Mononuclear cell (primary cell): ENCODE results near the gene RAB15. TPM values are rescaled to one million over a fixed set of nuclear protein-coding genes. Genes with fewer than 3 reads are reported as not detected.
A peak's percentile ranks its signal among the peaks of the same experiment; 100 is the strongest.

ENCODE experiments used
- H3K27me3 ChIP-seq: 2 replicates; pipeline ENCODE4 v1.6.0; 2011; ENCODE audit warnings: low read length, control low read depth; ENCODE audit not compliant: insufficient read depth
- H3K4me1 ChIP-seq: 2 replicates; pipeline ENCODE4 v1.5.1; 2011; ENCODE audit warnings: mild to moderate bottlenecking, low read length, control low read depth; ENCODE audit not compliant: insufficient read depth
- H3K4me3 ChIP-seq: 2 replicates; pipeline ENCODE4 v1.5.1; 2011; ENCODE audit warnings: mild to moderate bottlenecking, low read length, moderate library complexity
- H3K9me3 ChIP-seq: 2 replicates; pipeline ENCODE4 v1.5.1; 2011; ENCODE audit warnings: low read depth, mild to moderate bottlenecking, control low read depth, low read length
- total RNA-seq: library from RNA; depleted of rRNA; stranded (reverse); fragments of >200 nt; gene quantifications from one replicate; pipeline ENCODE4 v1.2.3, GENCODE V29; 2012

RAB15 gene
- total RNA-seq, 1 donor, result 2.9 TPM

DNA sequence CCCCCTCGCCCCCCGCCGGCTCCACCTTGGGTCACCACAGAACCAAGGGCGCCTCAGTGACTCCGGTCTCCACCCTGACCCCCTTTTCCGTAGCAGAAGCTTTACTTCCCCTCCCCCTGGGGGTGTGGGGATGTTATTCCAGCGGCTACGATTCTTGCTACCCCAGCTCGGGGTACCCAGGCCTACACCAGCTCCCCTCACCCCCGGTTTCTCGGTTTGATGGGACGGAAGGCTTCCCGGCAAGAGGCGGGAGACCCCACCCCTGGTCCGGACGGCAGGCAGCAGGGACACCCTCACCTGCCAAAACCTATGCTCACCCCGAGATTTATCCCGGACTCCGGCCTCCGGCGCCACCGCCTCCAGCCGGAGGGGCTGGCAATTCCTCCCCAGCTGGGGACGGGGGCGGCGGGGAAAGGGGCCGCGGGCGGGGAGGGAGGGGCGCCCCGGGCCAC is 619 bp downstream of the RAB15 start:
- H3K27me3 ChIP-seq, result peaks cover 23% of the 10 kb centered on the region
- H3K4me3 ChIP-seq, result peak overlapping the region; percentile 40
- peaks cover 14% of the 10 kb centered on the region for H3K4me1 ChIP-seq
- no peaks in the 10 kb centered on the region for H3K9me3 ChIP-seq

DNA sequence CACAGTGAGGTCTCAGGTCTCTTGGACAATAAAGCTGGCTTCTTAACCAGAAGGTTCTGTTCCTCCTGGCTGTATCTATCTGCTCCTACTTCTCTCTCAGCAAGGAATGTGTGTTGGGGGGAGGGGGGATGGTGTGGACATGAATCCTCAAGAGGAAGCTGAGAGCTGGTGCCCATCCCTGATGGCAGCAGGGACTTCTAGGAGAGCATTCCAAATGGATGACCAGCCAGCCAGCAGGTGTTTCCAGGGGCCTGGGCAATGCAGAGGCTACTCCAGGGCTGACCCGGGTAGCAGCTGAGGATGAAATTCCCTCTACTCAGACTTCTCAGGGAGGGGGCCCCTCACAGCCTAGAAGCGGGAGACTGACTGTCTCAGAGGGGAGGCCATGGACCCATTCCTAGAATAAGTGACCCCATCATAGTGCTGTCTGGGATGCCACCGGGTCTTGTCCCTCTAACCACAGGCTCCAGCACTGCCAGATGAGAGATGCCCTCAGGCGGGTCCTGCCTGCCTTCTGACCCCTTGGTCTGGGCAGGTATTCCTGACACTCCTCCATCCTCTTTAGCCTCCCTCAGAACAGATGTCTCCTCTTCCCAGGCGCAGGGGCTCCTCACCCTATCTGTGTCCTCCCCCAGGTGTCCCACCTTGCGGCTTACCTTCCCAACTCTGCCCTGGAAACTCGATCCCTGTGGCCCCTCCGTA is 1.2 kb downstream of the RAB15 start:
- Histone ChIP-seq H3K4me3 (no peak overlapping the region), H3K9me3 (no peaks in the 10 kb centered on the region), H3K27me3 (peaks cover 23% of the 10 kb centered on the region), H3K4me1 (peaks cover 14% of the 10 kb centered on the region)

- Histone ChIP-seq H3K27me3 (peaks cover 23% of the 10 kb centered on the region), H3K4me1 (peaks cover 14% of the 10 kb centered on the region), H3K4me3 (no peak overlapping the region), H3K9me3 (no peaks in the 10 kb centered on the region)
Measured at GRCh38 chr14:64970041-64970440, 2.1 kb downstream of the RAB15 start.

DNA sequence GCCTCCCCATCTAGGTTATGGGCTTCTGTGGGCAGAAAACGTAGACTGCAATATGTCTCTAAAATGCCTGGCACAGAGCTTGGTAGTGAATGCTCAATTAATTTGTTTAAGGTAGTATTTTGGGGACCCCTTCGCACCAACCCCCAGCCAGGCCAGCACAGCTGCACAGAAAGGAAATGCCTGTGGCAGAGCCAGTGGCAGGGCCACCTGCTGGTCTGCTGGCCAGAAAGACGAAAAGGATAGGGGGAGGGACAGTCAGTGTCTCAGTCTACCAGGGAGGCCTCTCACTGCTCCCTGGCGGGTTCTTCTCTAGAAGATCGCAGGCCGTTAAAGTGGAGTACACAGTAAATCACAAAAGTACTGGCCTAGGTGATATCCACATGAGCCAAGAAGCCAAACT is 3.5 kb downstream of the RAB15 start:
- peaks cover 14% of the 10 kb centered on the region for H3K4me1 ChIP-seq

DNA sequence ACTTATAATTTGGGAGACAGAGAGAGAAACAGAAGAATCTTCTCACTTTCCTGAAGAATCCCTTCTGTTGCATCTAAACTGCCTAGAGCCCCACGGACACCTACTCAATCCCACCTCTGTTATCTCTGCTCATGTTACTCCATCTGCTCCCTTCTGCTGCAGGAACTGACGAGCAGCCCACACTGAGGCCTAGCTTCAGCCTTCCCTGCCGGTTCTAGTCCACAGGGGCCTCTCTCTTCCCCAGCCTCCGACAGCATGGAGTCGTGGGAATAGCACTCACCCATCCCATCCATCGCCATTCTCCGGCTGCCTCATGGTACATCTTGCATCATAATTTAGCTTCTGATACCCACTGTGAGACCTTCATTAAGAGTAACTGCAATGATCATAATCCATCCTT is 4.0 kb downstream of the RAB15 start:
- peaks cover 14% of the 10 kb centered on the region for H3K4me1 ChIP-seq
- H3K9me3 ChIP-seq, result no peaks in the 10 kb centered on the region
- peaks cover 23% of the 10 kb centered on the region for H3K27me3 ChIP-seq
- H3K4me3 ChIP-seq, result no peak overlapping the region

More for the DNA sequence above, 3.5 kb downstream of the RAB15 start:
- Histone ChIP-seq H3K27me3 (peaks cover 23% of the 10 kb centered on the region), H3K9me3 (no peaks in the 10 kb centered on the region), H3K4me3 (no peak overlapping the region)

GRCh38 chr14:64966976-64967375 is 5.2 kb downstream of the RAB15 start:
- H3K27me3 ChIP-seq, result peaks cover 15% of the 10 kb centered on the region
- no peak overlapping the region for H3K4me3 ChIP-seq
- H3K9me3 ChIP-seq, result no peaks in the 10 kb centered on the region
- H3K4me1 ChIP-seq, result peaks cover 8% of the 10 kb centered on the region

- H3K4me1 ChIP-seq, result no peaks in the 10 kb centered on the region
- H3K4me3 ChIP-seq, result no peak overlapping the region
- H3K9me3 ChIP-seq, result no peaks in the 10 kb centered on the region
- peaks cover 4% of the 10 kb centered on the region for H3K27me3 ChIP-seq
Measured at GRCh38 chr14:64965356-64966000, 6.7 kb downstream of the RAB15 start.

DNA sequence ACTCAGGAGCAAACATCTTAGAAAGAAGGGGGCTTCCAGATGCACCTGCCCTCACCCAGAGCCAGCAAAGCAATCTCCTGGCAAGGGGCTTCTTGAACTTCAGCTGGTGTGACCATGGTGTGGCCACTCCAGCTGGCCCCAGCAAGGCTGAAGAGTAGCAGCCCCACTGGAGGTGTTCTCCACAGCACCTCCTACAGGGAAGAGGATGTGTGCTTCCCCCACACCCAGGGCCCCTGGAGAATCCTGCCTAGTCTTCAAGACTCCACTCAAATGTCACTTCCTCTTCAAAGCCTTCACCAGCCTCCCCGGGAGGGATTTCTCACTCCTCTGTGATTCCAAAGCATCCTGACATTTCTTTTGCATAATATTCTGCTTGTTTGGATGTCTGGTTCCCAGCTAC is 8.5 kb downstream of the RAB15 start:
- no peak overlapping the region for H3K4me3 ChIP-seq
- H3K9me3 ChIP-seq, result no peaks in the 10 kb centered on the region
- no peaks in the 10 kb centered on the region for H3K4me1 ChIP-seq
- no peaks in the 10 kb centered on the region for H3K27me3 ChIP-seq

DNA sequence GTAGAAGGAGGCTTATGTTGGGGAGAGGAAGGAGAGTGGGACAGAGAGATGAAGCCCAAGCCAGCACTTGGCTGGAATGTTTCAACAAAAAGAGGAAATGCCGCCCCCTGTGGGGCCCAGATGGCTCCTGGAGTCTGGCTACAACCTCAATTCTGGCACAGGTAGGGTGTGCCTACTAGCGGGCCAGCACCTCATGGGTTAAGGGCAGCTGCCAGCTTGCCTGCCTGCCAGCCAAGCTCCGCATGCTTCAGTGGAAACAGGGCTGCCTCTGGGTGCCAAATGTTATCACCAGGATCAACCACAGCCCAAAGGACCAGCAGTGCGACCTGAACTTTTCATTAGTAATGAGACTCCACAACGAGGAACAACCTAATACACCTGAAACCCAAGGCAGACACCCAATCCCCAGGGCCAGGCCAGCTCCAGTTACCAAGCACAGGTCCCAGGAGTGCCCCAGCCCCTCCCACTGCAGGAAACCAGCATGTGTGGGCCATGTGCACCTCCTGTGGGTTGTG is 11.3 kb downstream of the RAB15 start:
- Histone ChIP-seq H3K4me1 (no peaks in the 10 kb centered on the region), H3K4me3 (no peak overlapping the region), H3K9me3 (no peaks in the 10 kb centered on the region), H3K27me3 (no peaks in the 10 kb centered on the region)

DNA sequence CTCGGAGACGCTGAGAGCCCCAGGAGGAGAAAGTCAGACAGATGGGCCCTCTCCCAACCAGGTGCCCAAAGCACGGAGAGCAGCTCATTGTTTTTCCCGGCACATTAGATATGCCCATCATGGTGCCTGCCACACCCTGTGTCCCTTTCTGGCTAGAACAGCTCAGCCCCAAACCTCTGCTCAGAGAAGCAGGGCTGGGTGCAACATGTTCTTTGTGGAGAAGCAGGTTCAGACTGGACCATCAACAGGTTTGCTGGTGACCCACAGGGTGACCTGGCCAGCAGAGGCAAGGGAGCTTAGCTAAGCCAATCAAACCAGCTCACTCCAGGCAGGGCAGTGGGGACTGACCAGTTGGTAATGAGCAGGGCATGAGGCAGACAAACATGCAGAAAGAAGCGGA is 13.4 kb downstream of the RAB15 start:
- Histone ChIP-seq H3K4me3 (no peak overlapping the region), H3K4me1 (no peaks in the 10 kb centered on the region), H3K9me3 (no peaks in the 10 kb centered on the region), H3K27me3 (no peaks in the 10 kb centered on the region)

DNA sequence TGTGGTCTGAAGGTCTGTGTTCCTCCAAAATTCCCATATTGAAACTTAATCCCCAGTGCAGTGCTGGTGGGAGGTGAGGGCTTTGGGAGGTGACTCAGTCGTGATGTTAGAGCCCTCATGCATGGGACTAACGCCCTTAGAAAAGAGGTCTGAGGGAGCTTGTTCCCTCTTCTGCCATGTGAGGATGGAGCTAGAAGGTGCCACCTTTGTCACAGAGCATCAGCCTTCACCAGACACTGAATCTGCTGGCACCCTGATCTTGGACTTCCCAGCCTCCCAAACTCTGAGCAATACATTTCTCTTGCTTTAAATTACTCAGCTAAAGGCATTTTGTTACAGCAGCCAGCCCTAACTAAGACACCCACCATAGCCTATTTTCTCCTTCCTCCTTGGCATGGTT is 13.9 kb downstream of the RAB15 start:
- Histone ChIP-seq H3K27me3 (no peaks in the 10 kb centered on the region), H3K9me3 (no peaks in the 10 kb centered on the region), H3K4me3 (no peak overlapping the region), H3K4me1 (no peaks in the 10 kb centered on the region)

GRCh38 chr14:64956697-64957406 is 15.3 kb downstream of the RAB15 start:
- H3K27me3 ChIP-seq, result no peaks in the 10 kb centered on the region
- H3K4me1 ChIP-seq, result no peaks in the 10 kb centered on the region
- H3K4me3 ChIP-seq, result no peak overlapping the region
- H3K9me3 ChIP-seq, result no peaks in the 10 kb centered on the region

DNA sequence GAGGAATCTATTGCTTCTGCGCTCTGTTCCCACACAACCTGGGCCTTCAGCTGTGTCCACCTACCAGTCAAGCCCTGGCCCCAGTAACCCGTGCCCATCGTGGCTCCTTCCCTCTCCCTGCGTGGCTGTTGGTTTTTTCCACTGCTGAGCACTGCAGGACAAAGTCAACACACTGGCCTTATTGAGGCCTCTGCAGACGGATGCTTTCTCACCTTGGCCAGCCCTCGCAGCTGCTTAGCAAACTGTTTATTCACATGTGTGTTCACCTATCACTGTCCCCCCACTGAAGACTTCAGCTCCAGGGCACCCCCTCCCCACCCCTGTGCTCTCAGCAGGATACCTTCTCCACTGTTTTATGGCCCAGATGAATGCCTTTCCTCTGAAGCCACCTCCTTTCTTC is 16.8 kb downstream of the RAB15 start:
- H3K4me1 ChIP-seq, result no peaks in the 10 kb centered on the region
- no peak overlapping the region for H3K4me3 ChIP-seq
- H3K27me3 ChIP-seq, result no peaks in the 10 kb centered on the region
- no peaks in the 10 kb centered on the region for H3K9me3 ChIP-seq

- Histone ChIP-seq H3K9me3 (no peaks in the 10 kb centered on the region), H3K4me3 (no peak overlapping the region), H3K27me3 (no peaks in the 10 kb centered on the region), H3K4me1 (no peaks in the 10 kb centered on the region)
Measured at GRCh38 chr14:64954491-64955240, 17.5 kb downstream of the RAB15 start.

DNA sequence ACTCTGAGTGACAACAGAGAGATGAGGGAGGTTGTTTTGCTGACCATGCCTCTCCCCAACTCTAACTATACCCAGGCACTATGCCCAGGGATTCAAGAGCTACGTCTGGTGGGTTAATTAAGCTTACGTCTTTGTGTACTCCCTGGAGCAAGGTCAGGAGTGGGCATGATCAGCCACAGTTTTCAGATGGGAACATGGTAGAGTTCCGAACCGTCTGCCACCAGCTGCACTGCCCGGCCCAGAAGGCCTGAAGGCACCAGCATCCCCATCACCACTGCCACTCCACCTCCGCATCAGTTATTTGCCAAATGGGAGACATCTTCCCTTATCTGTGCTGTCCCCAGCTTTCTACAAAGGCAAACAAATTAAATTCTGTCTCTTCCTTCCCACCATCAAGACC is 18.5 kb downstream of the RAB15 start:
- no peak overlapping the region for H3K4me3 ChIP-seq
- H3K9me3 ChIP-seq, result no peaks in the 10 kb centered on the region
- no peaks in the 10 kb centered on the region for H3K4me1 ChIP-seq
- no peaks in the 10 kb centered on the region for H3K27me3 ChIP-seq
